ENCODE data around the gene DPH7.

DNA sequence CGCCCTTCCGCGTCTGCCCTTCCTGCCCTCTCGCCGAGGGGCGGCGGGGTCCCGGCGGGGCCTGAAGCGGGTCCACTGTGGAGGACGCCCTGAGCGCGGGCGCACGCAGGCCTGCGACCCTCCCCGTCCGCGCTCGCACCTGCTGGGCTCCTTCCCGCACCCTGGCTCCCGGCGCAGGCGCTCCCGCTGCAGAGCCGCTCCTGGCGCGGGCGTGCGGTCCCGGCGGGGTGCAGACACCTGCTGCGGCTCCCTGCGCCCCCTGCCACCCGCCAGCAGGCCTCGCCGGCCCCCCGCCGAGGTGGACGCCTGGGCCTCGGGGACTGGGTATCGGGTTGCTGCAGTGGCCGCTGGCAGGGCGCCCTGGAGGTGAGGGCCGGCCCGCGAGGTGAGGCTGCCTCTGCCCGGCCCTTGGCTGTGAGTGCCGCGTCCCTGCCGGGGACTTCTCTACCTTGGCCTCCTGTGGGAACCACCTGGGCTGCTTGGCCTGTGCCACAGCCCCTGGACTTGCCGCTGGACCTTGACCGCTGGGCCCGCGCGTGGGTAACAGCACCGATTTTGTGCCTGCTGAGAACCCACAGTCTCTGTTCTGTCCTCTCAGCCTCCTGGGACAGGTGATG lies 27.4 kb upstream of the DPH7 start:
- TF ChIP-seq CBX2 (IDR thresholded peaks at IDR 0.05; ENCODE audit: borderline replicate concordance, low read depth) = no peak
- TF ChIP-seq RFX5 (IDR thresholded peaks at IDR 0.05) = no peak
- no peak for TF ChIP-seq POLR2A (IDR thresholded peaks at IDR 0.05; ENCODE audit: low read length)
- no peak for TF ChIP-seq KDM1A (IDR thresholded peaks at IDR 0.05; ENCODE audit: low read depth)
- TF ChIP-seq, protein P1, sequence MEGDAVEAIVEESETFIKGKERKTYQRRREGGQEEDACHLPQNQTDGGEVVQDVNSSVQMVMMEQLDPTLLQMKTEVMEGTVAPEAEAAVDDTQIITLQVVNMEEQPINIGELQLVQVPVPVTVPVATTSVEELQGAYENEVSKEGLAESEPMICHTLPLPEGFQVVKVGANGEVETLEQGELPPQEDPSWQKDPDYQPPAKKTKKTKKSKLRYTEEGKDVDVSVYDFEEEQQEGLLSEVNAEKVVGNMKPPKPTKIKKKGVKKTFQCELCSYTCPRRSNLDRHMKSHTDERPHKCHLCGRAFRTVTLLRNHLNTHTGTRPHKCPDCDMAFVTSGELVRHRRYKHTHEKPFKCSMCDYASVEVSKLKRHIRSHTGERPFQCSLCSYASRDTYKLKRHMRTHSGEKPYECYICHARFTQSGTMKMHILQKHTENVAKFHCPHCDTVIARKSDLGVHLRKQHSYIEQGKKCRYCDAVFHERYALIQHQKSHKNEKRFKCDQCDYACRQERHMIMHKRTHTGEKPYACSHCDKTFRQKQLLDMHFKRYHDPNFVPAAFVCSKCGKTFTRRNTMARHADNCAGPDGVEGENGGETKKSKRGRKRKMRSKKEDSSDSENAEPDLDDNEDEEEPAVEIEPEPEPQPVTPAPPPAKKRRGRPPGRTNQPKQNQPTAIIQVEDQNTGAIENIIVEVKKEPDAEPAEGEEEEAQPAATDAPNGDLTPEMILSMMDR (IDR thresholded peaks at IDR 0.05) = no peak
- TF ChIP-seq EP300 (IDR thresholded peaks at IDR 0.05) = no peak
- TF ChIP-seq MYC (IDR thresholded peaks at IDR 0.05; ENCODE audit: borderline replicate concordance, low read length) = no peak

Data from A549 (cell line).